H1 (cell line): Measurements from ENCODE around the gene OXSR1. TPM values are rescaled to one million over a fixed set of nuclear protein-coding genes. Genes with fewer than 3 reads are reported as not detected.

Source experiments
- CTCF ChIA-PET: fragments of 300-600 bp; sonication (Branson Sonifier 250); formaldehyde crosslinking; loops from one replicate; lab custom pipeline; 2021; ENCODE audit not compliant: partially characterized antibody; lab: Charles Lee
- POLR2A ChIA-PET: fragments of 300-600 bp; sonication (Branson Sonifier 250); formaldehyde crosslinking; loops from one replicate; lab custom pipeline; 2021; ENCODE audit warnings: inconsistent platforms; ENCODE audit not compliant: partially characterized antibody; lab: Charles Lee
- DNase-seq, 2 experiments: peaks; one replicate each; pipeline versions ENCODE4 v3.0.0 to v3.0.0-alpha.2; 2010 to 2022; ENCODE audit warnings: low spot score in 2 of 2, low read depth in 1 of 2, mixed read lengths in 1 of 2
- FAIRE-seq: peaks from 2 replicates; lab custom pipeline; 2011; peaks lifted over from hg19 to GRCh38; lab: Jason Lieb, UNC
- H2AFZ ChIP-seq: 2 replicates; pipeline ENCODE4 v1.8.1; 2012; ENCODE audit warnings: low read length, inconsistent platforms
- H2AK5ac ChIP-seq: 2 replicates; pipeline ENCODE4 v1.6.1; 2013; ENCODE audit warnings: low read depth, low read length
- H2BK120ac ChIP-seq: replicated peaks from 2 replicates; pipeline ENCODE3; 2013; ENCODE audit warnings: low read depth, low read length, inconsistent platforms
- H2BK12ac ChIP-seq: 2 replicates; pipeline ENCODE4 v1.6.1; 2013; ENCODE audit warnings: low read depth, low read length
- H2BK15ac ChIP-seq: 2 replicates; pipeline ENCODE4 v1.6.1; 2013; ENCODE audit warnings: low read length
- H2BK20ac ChIP-seq: 2 replicates; pipeline ENCODE4 v1.6.1; 2013; ENCODE audit warnings: low read length
- H2BK5ac ChIP-seq: 2 replicates; pipeline ENCODE4 v1.6.1; 2013; ENCODE audit warnings: low read depth, low read length
- H3K14ac ChIP-seq: 2 replicates; pipeline ENCODE4 v1.6.1; 2013; ENCODE audit warnings: inconsistent platforms; ENCODE audit not compliant: insufficient read length
- H3K18ac ChIP-seq: 2 replicates; pipeline ENCODE4 v1.6.1; 2013; ENCODE audit warnings: low read length; ENCODE audit errors: extremely low read depth
- H3K23ac ChIP-seq: 2 replicates; pipeline ENCODE4 v1.6.1; 2013; ENCODE audit warnings: inconsistent platforms; ENCODE audit not compliant: insufficient read length
- H3K23me2 ChIP-seq: 2 replicates; pipeline ENCODE4 v1.6.1; 2013; ENCODE audit warnings: low read depth, low read length
- H3K27ac ChIP-seq: 2 replicates; pipeline ENCODE4 v1.6.1; 2011; ENCODE audit warnings: low read depth, low read length, inconsistent platforms
- H3K27me3 ChIP-seq, 4 experiments: replicated peaks in 1 of 4; 1 replicate in 1 of 4; 2 replicates in 3 of 4; pipeline versions ENCODE4 v1.6.1 to v1.8.1; 2011 to 2013; ENCODE audit warnings: low read length in 3 of 4, mild to moderate bottlenecking in 3 of 4, inconsistent platforms in 2 of 4, mixed read lengths in 2 of 4, moderate library complexity in 1 of 4; ENCODE audit not compliant: control insufficient read depth in 3 of 4, insufficient read depth in 3 of 4; ENCODE audit errors: extremely low read depth in 1 of 4
- H3K36me3 ChIP-seq, 4 experiments: 2 replicates each; pipeline versions ENCODE4 v1.6.1 to v1.8.1; 2011 to 2013; ENCODE audit warnings: mild to moderate bottlenecking in 4 of 4, low read length in 3 of 4, moderate library complexity in 2 of 4, control low read depth in 1 of 4, inconsistent platforms in 1 of 4; ENCODE audit not compliant: insufficient read depth in 4 of 4, control insufficient read depth in 2 of 4
- H3K4ac ChIP-seq: replicated peaks from 2 replicates; pipeline ENCODE3; 2013; ENCODE audit warnings: low read length, low read depth, mixed read lengths, inconsistent platforms; ENCODE audit not compliant: insufficient read length
- H3K4me1 ChIP-seq, 4 experiments: replicated peaks in 1 of 4; 1 replicate in 1 of 4; 2 replicates in 3 of 4; pipeline versions ENCODE4 v1.6.1 to v1.8.1; 2011 to 2013; ENCODE audit warnings: low read length in 3 of 4, inconsistent platforms in 2 of 4, mixed read lengths in 1 of 4; ENCODE audit not compliant: insufficient read depth in 4 of 4, control insufficient read depth in 3 of 4
- H3K4me2 ChIP-seq, 2 experiments: 2 replicates each; pipeline versions ENCODE4 v1.6.1 to v1.8.1; 2011 to 2013; ENCODE audit warnings: low read depth in 2 of 2, low read length in 2 of 2, control low read depth in 1 of 2, inconsistent platforms in 1 of 2, mild to moderate bottlenecking in 1 of 2; ENCODE audit not compliant: insufficient read depth in 1 of 2
- H3K4me3 ChIP-seq, 4 experiments: fragments of 200-600, 300-600 bp in 1 of 4; sonication (generic), shearing (Covaris generic), sonication (Bioruptor Twin) in 1 of 4; 2 replicates each; pipeline versions ENCODE4 v1.5.1 to v1.8.1; 2011 to 2016; ENCODE audit warnings: low read length in 4 of 4, low read depth in 3 of 4, control low read depth in 2 of 4, inconsistent platforms in 2 of 4, mild to moderate bottlenecking in 2 of 4, mixed read lengths in 1 of 4, moderate library complexity in 1 of 4; ENCODE audit not compliant: insufficient read depth in 2 of 4; ENCODE audit errors: extremely low read depth in 1 of 4
- H3K56ac ChIP-seq: replicated peaks from 2 replicates; pipeline ENCODE3; 2013; ENCODE audit warnings: low read depth, mild to moderate bottlenecking, mixed read lengths, low read length, inconsistent platforms; ENCODE audit not compliant: insufficient read length
- H3K79me1 ChIP-seq: 2 replicates; pipeline ENCODE4 v1.6.1; 2013; ENCODE audit warnings: low read depth, low read length, control low read depth
- H3K79me2 ChIP-seq, 2 experiments: 2 replicates each; pipeline versions ENCODE4 v1.6.1 to v1.8.1; 2012 to 2013; ENCODE audit warnings: low read length in 2 of 2, mild to moderate bottlenecking in 2 of 2, inconsistent platforms in 1 of 2; ENCODE audit not compliant: insufficient read depth in 2 of 2, control insufficient read depth in 1 of 2
- H3K9ac ChIP-seq, 4 experiments: replicated peaks in 1 of 4; 1 replicate in 1 of 4; 2 replicates in 3 of 4; pipeline versions ENCODE4 v1.6.1 to v1.8.1; 2011 to 2013; ENCODE audit warnings: low read depth in 3 of 4, low read length in 3 of 4, control low read depth in 2 of 4, mild to moderate bottlenecking in 2 of 4, moderate library complexity in 2 of 4, inconsistent platforms in 1 of 4; ENCODE audit errors: extremely low read depth in 1 of 4
- H3K9me3 ChIP-seq, 2 experiments: 2 replicates each; pipeline versions ENCODE4 v1.6.1 to v1.8.1; 2012 to 2013; ENCODE audit warnings: mild to moderate bottlenecking in 2 of 2, moderate library complexity in 2 of 2, control low read depth in 1 of 2, inconsistent platforms in 1 of 2, low read depth in 1 of 2, low read length in 1 of 2, mixed read lengths in 1 of 2; ENCODE audit not compliant: insufficient read depth in 2 of 2
- H4K20me1 ChIP-seq, 2 experiments: replicated peaks in 1 of 2; 2 replicates each; pipeline versions ENCODE3 to v1.8.1; 2011 to 2013; ENCODE audit warnings: inconsistent platforms in 2 of 2, low read length in 2 of 2, mild to moderate bottlenecking in 1 of 2; ENCODE audit not compliant: insufficient read depth in 2 of 2, control insufficient read depth in 1 of 2
- H4K5ac ChIP-seq: 2 replicates; pipeline ENCODE4 v1.6.1; 2013; ENCODE audit warnings: low read length, low read depth, mixed read lengths, inconsistent platforms; ENCODE audit not compliant: insufficient read length
- H4K8ac ChIP-seq: 2 replicates; pipeline ENCODE4 v1.8.0; 2013; ENCODE audit warnings: mild to moderate bottlenecking, moderate library complexity, low read length, inconsistent platforms; ENCODE audit not compliant: insufficient read depth; ENCODE audit errors: extremely low read depth
- H4K91ac ChIP-seq: replicated peaks from 2 replicates; pipeline ENCODE3; 2013; ENCODE audit warnings: low read length, mixed read lengths, inconsistent platforms; ENCODE audit not compliant: insufficient read length
- MAFK ChIP-seq: IDR thresholded peaks from 2 replicates; pipeline ENCODE4 v1.6.1; 2012; ENCODE audit warnings: low read depth, mild to moderate bottlenecking, improper control_type of control experiment, low read length
- RFX5 ChIP-seq: IDR thresholded peaks from 2 replicates; pipeline ENCODE4 v1.6.1; 2011; ENCODE audit warnings: low read depth, low read length, improper control_type of control experiment, borderline replicate concordance
- whole genome bisulfite sequencing, 2 experiments: shearing (Covaris generic) in 1 of 2; methylation state at CpG; one replicate each; pipeline versions ENCODE4 v1.1.6 to v1.1.7; 2013 to 2015; ENCODE audit warnings: low lambda C conversion rate in 2 of 2, mixed read lengths in 2 of 2, inconsistent platforms in 1 of 2, low coverage in 1 of 2, missing lambda C conversion rate in 1 of 2; ENCODE audit not compliant: insufficient replicate concordance in 2 of 2, insufficient coverage in 1 of 2, insufficient read length in 1 of 2; ENCODE audit errors: extremely low coverage in 1 of 2, missing lambda C conversion rate in 1 of 2; 5-methylcytosine and 5-hydroxymethylcytosine counted together
- polyA plus RNA-seq, 7 experiments: library from polyadenylated mRNA; depleted of rRNA in 3 of 7; stranded (reverse) in 5 of 7; unstranded in 2 of 7; fragments of >200 nt in 5 of 7; fragments of 200-250 nt in 2 of 7; gene quantifications; 1 replicate in 5 of 7; 2 replicates in 1 of 7; 4 replicates in 1 of 7; pipeline versions ENCODE4 v1.2.1 to v1.2.3, GENCODE V29; 2011 to 2013; ENCODE audit warnings: missing spikeins in 2 of 7, mixed read lengths in 2 of 7
- total RNA-seq: library from RNA; stranded (reverse); fragmentation: NEBNext Ultra II Directional; extraction: Animal tissue kit (Norgen Biotek cat#: 25700); gene quantifications from 2 replicates; pipeline ENCODE4 v1.2.1, GENCODE V29; 2021

The OXSR1 gene
- total and polyA plus RNA-seq, 2 of the 8 experiments (the other 6 are each of a cell fraction or from before 2014, with no cell fraction given): 25.1 to 47.0 TPM

GRCh38 chr3:38224357-38224756, 59.0 kb downstream of the OXSR1 start:
- Histone ChIP-seq H2AFZ (no peak overlapping the region), H3K9me3 (no peaks in the 10 kb centered on the region), H2BK5ac (no peak overlapping the region), H3K4me3 (no peak overlapping the region), H2BK20ac (no peak overlapping the region), H2AK5ac (no peak overlapping the region), H4K91ac (no peak overlapping the region), H3K56ac (no peak overlapping the region), H3K4me2 (no peak overlapping the region), H3K23me2 (no peaks in the 10 kb centered on the region), H3K4ac (no peak overlapping the region), H3K27me3 (no peaks in the 10 kb centered on the region), H4K20me1 (peaks cover 0 to 2% of the 10 kb centered on the region in 2 experiments), H4K5ac (no peak overlapping the region), H3K79me1 (no peaks in the 10 kb centered on the region), H4K8ac (no peak overlapping the region), H3K23ac (no peak overlapping the region), H3K18ac (no peak overlapping the region), H2BK120ac (no peak overlapping the region), H3K4me1 (no peaks in the 10 kb centered on the region), H3K36me3 (peaks cover 0 to 26% (median 12%) of the 10 kb centered on the region in 4 experiments; a peak in 3 of 8 replicates), H3K27ac (no peak overlapping the region), H2BK12ac (no peak overlapping the region), H3K79me2 (peaks cover 0 to 4% of the 10 kb centered on the region in 2 experiments; a peak in 1 of 4 replicates), H3K9ac (no peak overlapping the region), H3K14ac (no peak overlapping the region), H2BK15ac (no peak overlapping the region)
- 91% methylated on average over 4 of the region's 4 CpGs; no CpG with 5 or more reads in 1 of the 2 experiments for WGBS, 2 experiments
- ChIA-PET POLR2A (no interaction called here), CTCF (no interaction called here)
- FAIRE-seq: no peak
- TF ChIP-seq RFX5 (no peak), MAFK (peak; percentile 83; the same call in 1 of the 2 replicates)
- no peak for DNase-seq
